ENCODE data around the gene JMJD4.
A peak's percentile ranks its signal among the peaks of the same experiment; 100 is the strongest.

JMJD4 gene

DNA sequence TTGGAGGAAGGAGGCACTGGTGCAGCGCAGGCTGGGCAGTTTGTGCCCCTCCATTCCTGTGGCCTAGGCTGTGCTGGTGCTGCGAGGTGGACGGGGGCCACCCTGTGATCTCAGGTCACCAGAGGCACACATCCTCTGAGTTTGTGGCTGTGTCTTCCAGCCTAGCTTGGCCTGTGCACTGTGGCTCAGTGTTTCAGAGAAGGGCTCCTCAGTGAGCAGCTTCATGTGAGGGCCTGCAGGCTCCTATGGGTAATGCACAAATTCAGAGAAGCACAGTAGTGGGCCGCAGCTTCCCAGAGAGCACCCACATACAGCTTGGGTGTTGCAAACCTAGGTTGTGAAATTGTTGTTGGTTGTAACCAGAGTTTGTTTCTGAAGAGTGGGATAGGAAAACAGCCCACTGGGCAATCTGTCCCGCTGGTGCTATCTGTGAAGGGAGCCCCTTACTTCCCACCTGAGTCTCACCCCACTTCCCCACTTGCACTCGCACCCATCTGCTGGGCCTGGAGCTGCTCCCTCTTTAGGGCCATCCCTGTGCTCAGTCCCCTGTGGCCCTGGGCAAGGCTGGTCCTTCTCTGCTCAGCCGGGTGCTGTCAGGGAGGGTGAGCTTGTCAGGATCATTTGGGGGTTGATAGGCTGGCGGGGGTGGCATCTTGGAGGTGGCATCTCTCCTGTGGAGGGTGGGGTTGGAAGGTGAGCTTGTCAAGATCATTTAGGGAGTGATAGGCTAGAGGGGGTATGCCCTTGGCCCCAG, 30.3 kb upstream of the JMJD4 start:
- Histone ChIP-seq H3K4me3 (ENCODE audit: low read length) (no peak overlapping the region), H3K9ac (ENCODE audit: low read length) (no peak overlapping the region), H3F3A (ENCODE audit: insufficient read depth, low read length) (peaks cover 21% of the 10 kb centered on the region), H3K79me2 (ENCODE audit: low read length) (peaks cover 22% of the 10 kb centered on the region), H3K36me3 (replicated peaks; ENCODE audit: insufficient read depth, low read length) (peaks cover 6% of the 10 kb centered on the region; the same call in 1 of the 2 replicates), H3K4me2 (ENCODE audit: low read depth, low read length) (no peak overlapping the region), H3K9me2 (replicated peaks; ENCODE audit: insufficient read depth, low read length) (no peaks in the 10 kb centered on the region), H3K27ac (ENCODE audit: low read length) (no peak overlapping the region), H4K20me1 (ENCODE audit: insufficient read depth, low read length) (no peaks in the 10 kb centered on the region), H2AFZ (ENCODE audit: low read length) (no peak overlapping the region), H3K4me1 (ENCODE audit: low read length) (peaks cover 26% of the 10 kb centered on the region), H3K9me3 (replicated peaks; ENCODE audit: insufficient read depth, low read length) (no peaks in the 10 kb centered on the region), H3K27me3 (replicated peaks; ENCODE audit: insufficient read depth, low read length) (no peaks in the 10 kb centered on the region)
- TF ChIP-seq, protein P1, sequence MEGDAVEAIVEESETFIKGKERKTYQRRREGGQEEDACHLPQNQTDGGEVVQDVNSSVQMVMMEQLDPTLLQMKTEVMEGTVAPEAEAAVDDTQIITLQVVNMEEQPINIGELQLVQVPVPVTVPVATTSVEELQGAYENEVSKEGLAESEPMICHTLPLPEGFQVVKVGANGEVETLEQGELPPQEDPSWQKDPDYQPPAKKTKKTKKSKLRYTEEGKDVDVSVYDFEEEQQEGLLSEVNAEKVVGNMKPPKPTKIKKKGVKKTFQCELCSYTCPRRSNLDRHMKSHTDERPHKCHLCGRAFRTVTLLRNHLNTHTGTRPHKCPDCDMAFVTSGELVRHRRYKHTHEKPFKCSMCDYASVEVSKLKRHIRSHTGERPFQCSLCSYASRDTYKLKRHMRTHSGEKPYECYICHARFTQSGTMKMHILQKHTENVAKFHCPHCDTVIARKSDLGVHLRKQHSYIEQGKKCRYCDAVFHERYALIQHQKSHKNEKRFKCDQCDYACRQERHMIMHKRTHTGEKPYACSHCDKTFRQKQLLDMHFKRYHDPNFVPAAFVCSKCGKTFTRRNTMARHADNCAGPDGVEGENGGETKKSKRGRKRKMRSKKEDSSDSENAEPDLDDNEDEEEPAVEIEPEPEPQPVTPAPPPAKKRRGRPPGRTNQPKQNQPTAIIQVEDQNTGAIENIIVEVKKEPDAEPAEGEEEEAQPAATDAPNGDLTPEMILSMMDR (IDR thresholded peaks at IDR 0.05; ENCODE audit: low read length), result no peak
- TF ChIP-seq EZH2phosphoT487 (IDR thresholded peaks at IDR 0.05; ENCODE audit: low read length) (no peak), EZH2 (optimal IDR thresholded peaks at IDR 0.05; ENCODE audit: low read depth, low read length) (no peak)
- DNase-seq, result no peak

DNA sequence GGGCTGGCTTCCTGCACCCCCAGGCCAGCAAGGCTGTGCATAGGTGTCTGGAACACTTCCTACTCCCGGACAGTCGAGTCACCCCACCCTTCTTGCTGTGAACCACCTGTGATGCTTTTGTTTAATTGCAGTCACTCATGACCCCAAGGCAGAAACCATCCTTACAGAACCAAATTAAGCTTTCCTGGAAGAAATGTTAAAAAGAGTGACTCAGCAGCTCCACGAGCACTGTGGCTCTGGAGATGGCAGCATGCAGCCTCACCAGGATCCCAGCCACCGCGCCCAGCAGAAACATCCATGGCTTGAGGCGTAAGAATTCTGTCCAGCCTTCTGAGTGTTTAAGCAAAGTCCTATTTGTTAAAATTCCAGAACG, 28.9 kb upstream of the JMJD4 start:
- no peak overlapping the region for H2AFZ ChIP-seq (ENCODE audit: low read length)
- H3K9me3 ChIP-seq (replicated peaks; ENCODE audit: insufficient read depth, low read length), result no peaks in the 10 kb centered on the region
- H3K27ac ChIP-seq (ENCODE audit: low read length), result no peak overlapping the region
- H4K20me1 ChIP-seq (ENCODE audit: insufficient read depth, low read length), result no peaks in the 10 kb centered on the region
- no peaks in the 10 kb centered on the region for H3K27me3 ChIP-seq (replicated peaks; ENCODE audit: insufficient read depth, low read length)
- no peak overlapping the region for H3K4me3 ChIP-seq (ENCODE audit: low read length)
- no peak overlapping the region for H3K9ac ChIP-seq (ENCODE audit: low read length)
- H3K79me2 ChIP-seq (ENCODE audit: low read length), result peaks cover 30% of the 10 kb centered on the region
- H3F3A ChIP-seq (ENCODE audit: insufficient read depth, low read length), result peaks cover 30% of the 10 kb centered on the region
- no peaks in the 10 kb centered on the region for H3K9me2 ChIP-seq (replicated peaks; ENCODE audit: insufficient read depth, low read length)
- DNase-seq, result no peak
- H3K36me3 ChIP-seq (replicated peaks; ENCODE audit: insufficient read depth, low read length), result peaks cover 13% of the 10 kb centered on the region
- no peak overlapping the region for H3K4me2 ChIP-seq (ENCODE audit: low read depth, low read length)
- TF ChIP-seq, protein P1 (IDR thresholded peaks at IDR 0.05; ENCODE audit: low read length), result no peak
- TF ChIP-seq EZH2phosphoT487 (IDR thresholded peaks at IDR 0.05; ENCODE audit: low read length) (no peak), EZH2 (optimal IDR thresholded peaks at IDR 0.05; ENCODE audit: low read depth, low read length) (no peak)
- H3K4me1 ChIP-seq (ENCODE audit: low read length), result peaks cover 41% of the 10 kb centered on the region

DNA sequence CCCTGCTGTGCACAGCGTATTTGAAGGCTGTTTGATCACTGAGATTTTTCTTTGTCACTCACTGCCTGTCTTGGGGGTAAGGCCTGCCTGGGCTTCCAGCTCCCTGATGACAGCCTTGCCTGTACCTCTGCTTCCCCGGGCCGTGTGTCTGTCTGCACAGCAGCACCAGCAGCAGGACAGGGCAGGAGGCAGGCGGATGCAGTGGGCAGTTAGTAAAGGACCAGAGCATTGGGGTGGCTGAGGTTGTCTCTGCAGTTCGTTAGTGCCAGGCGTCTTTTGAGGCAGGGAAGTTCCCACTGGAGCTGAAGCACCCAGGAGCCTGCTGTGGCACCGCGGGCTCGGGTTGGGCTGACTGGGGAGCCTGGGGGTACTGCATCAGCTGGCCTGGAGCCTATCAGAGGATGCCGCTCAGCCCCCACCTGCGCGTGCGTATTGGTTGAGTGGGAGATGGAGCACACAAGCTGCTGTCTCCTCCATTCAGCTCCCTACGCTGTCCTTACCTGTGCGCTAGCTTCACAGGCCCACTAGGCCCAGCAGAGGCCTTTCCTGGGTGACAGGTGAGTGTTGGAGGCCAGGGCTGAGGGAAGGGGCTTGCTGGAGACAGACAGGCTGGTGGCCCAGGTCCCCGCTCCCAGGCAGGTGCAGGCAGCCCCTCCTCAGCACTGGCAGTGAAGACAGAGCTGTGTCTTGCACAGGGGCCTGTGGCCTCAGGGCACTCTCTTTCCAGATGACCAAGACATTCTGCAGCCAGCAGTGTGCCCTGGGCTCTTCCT, 28.3 kb upstream of the JMJD4 start:
- H3K4me1 ChIP-seq (ENCODE audit: low read length), result peaks cover 43% of the 10 kb centered on the region
- DNase-seq, result no peak
- H3K27me3 ChIP-seq (replicated peaks; ENCODE audit: insufficient read depth, low read length), result no peaks in the 10 kb centered on the region
- H3K4me3 ChIP-seq (ENCODE audit: low read length), result no peak overlapping the region
- no peak for TF ChIP-seq EZH2 (optimal IDR thresholded peaks at IDR 0.05; ENCODE audit: low read depth, low read length)
- no peak for TF ChIP-seq EZH2phosphoT487 (IDR thresholded peaks at IDR 0.05; ENCODE audit: low read length)
- TF ChIP-seq, protein P1 (IDR thresholded peaks at IDR 0.05; ENCODE audit: low read length), result no peak
- no peak overlapping the region for H2AFZ ChIP-seq (ENCODE audit: low read length)
- peak overlapping the region; percentile 52; the same call in 1 of the 2 replicates for H3K4me2 ChIP-seq (ENCODE audit: low read depth, low read length)
- H3K36me3 ChIP-seq (replicated peaks; ENCODE audit: insufficient read depth, low read length), result peaks cover 15% of the 10 kb centered on the region
- H3K79me2 ChIP-seq (ENCODE audit: low read length), result peaks cover 34% of the 10 kb centered on the region
- H3K9ac ChIP-seq (ENCODE audit: low read length), result no peak overlapping the region
- peaks cover 31% of the 10 kb centered on the region for H3F3A ChIP-seq (ENCODE audit: insufficient read depth, low read length)
- H3K9me3 ChIP-seq (replicated peaks; ENCODE audit: insufficient read depth, low read length), result no peaks in the 10 kb centered on the region
- no peaks in the 10 kb centered on the region for H3K9me2 ChIP-seq (replicated peaks; ENCODE audit: insufficient read depth, low read length)
- H3K27ac ChIP-seq (ENCODE audit: low read length), result no peak overlapping the region
- H4K20me1 ChIP-seq (ENCODE audit: insufficient read depth, low read length), result no peaks in the 10 kb centered on the region

Measured in MM.1S (cell line).